GM21381 (cell line): ENCODE measurements around the gene CNTN6.

Experiments
- ATAC-seq: cut with Tn5 transposase; IDR thresholded peaks from one replicate; pipeline ENCODE4 v1.9.1; 2021; ENCODE audit warnings: mild to moderate bottlenecking, moderate library complexity; ENCODE audit not compliant: unreplicated experiment

The CNTN6 gene

DNA sequence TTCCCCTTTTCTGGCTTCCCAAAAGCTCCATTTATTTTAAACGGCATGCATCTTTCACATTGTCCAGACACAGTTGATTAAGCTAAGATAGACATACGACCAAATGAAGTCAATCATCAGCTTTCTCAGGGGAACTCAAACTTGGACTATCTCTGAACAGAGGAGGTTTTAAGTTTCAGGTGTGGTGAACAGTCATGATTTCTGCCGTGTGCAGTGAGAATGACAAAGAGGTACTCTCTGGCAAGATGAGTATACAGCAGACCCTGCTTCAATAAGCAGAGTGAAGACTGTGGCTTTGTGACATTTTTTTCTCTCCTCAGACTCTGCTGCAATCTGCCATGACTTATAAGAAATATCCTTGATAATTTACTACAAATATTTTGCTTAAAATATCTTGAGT lies 307.7 kb downstream of the CNTN6 start:
- no peak for ATAC-seq

- ATAC-seq: no peak
These were observed 311.6 kb downstream of the CNTN6 start for GRCh38 chr3:1404270-1404962.

DNA sequence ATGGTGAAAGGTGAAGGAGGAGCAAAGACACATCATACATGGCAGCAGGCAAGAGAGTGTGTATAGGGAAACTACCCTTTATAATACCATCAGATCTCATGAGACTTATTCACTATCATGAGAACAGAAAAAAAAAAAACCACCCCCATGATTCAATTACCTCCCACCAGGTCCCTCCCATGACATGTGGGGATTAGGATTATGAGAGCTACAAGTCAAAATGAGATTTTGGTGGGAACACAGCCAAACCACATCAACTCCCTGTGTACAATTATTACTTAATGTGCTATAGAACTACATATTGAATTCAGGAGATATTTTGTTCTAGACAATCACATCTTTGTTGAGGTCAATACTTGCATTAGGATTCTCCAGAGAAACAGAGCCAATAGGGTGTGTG lies 313.4 kb downstream of the CNTN6 start:
- ATAC-seq: no peak

DNA sequence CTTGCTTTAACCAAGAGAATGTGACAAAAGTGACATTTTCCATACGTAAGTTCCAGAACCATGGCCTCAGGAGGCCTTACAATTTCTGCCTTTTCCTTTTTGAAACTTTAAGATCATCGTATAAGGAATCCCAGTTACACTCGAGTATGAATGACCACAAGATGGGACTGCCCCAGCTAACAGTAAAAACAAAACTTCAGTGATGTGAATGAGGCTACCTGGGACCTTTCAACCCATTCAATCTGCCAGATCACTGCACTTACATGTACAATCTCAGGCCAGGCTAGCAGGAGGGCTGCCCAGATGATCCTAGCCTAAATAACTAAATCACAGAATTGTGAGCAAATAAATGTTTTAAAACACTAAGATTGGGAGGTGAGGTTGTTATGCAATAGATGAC lies 328.8 kb downstream of the CNTN6 start:
- no peak for ATAC-seq

DNA sequence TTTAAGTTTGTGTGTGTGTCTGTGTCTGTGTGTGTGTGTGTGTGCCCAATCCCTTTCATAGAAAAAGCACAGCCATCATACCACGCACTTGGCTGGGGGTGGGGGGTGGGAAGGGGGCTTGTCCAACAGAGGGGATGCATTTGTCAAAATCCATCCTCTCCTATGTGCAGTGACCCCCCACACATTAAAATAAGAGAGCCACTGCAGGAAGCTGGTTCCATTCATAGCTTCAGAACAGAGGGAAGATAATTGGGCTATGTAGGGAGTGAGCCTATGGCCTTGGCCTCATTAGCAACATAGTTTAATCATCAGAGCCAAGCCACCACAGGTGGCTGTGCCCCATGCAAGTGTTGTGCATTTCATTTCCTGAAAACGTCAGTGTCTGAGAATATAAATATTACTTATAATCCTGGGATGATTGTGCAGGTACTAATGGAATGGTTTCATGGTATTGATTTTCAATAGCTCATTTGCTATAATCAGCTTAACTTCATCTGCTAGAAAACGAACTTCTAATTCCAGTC lies 330.8 kb downstream of the CNTN6 start:
- ATAC-seq: no peak

GRCh38 chr3:1439395-1439794 lies 346.6 kb downstream of the CNTN6 start:
- no peak for ATAC-seq

DNA sequence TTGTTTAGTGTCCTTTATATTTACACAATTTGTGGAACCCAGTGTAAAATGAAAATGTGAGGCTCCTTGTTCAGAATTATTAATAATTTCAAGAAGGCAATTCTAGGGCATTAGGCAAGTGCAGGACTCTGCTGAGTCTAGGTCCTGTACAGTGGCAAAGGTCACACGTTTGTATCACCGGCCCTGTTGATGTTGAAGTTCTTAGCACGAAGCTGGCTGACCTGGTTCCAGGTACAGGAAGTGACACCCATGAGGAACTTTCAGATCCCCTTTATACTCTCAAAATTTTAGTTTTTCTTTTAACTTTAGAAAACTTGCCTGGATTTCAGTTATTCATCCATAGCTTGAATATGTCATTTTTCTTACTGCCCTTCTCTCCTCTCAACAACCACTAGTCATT lies 349.4 kb downstream of the CNTN6 start:
- ATAC-seq: no peak

GRCh38 chr3:1444195-1444594 lies 351.4 kb downstream of the CNTN6 start:
- ATAC-seq: no peak

DNA sequence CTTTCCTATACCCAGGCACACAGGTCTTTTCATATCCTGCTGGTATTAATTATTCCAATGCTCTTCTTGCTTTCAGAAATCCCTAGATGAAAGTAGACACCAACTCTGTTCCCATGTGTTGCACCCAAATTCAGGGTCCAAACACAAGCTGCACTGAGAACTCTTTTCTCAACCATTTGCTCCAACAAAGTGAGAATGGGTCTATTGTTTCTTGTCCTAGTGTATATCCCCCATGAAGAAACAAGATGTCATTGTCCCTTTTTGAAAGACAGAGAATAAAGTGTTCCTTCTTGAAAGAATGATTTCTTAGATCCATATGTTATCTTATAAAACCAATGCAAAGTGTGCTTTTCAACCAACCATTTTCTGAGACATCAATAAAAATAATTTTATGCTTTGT lies 353.7 kb downstream of the CNTN6 start:
- no peak for ATAC-seq

DNA sequence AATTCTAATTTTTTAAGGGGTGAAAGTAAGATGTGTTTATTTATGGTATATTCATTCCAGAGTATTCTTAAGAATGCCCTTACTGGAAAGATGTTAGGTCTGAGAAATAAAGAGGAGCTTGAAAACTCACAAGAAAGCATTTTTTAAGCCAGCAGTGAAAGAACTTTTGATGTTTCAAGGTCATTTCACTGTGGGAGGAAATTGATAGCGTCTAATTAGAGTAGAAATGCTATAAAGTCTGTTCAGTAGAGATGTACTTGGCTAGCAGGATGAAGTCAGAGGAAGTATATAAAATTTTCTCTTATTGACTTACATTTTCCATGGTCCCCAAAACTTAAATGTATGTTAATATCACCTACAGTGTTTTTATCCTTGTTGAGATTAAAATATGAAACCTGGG lies 354.6 kb downstream of the CNTN6 start:
- no peak for ATAC-seq

GRCh38 chr3:1448443-1448842 lies 355.6 kb downstream of the CNTN6 start:
- ATAC-seq: no peak
